K562 (cell line): Measurements from ENCODE around the gene WIF1. TPM values are rescaled to one million over a fixed set of nuclear protein-coding genes. Genes with fewer than 3 reads are reported as not detected.
A peak's percentile ranks its signal among the peaks of the same experiment; 100 is the strongest.

Experiments
- CREBBP ChIP-seq: IDR thresholded peaks from one replicate; pipeline ENCODE4 v1.6.1; 2012; ENCODE audit warnings: low read depth, mild to moderate bottlenecking, control low read depth, inconsistent platforms, low read length
- FOXO4 ChIP-seq: fragments of 450-650 bp; formaldehyde crosslinking; IDR thresholded peaks from 2 replicates; pipeline ENCODE4 v1.4.0; 2020; ENCODE audit warnings: mild to moderate bottlenecking, moderate library complexity
- HMG20B ChIP-seq: fragments of 250-450 bp; sonication (Bioruptor Pico); IDR thresholded peaks from 2 replicates; pipeline ENCODE4 v1.5.0; 2021; ENCODE audit warnings: mild to moderate bottlenecking
- HMGN3 ChIP-seq: IDR thresholded peaks from 2 replicates; pipeline ENCODE4 v1.6.1; 2011; ENCODE audit warnings: borderline replicate concordance, low read depth, mild to moderate bottlenecking, mixed read lengths, low read length; ENCODE audit not compliant: insufficient read length; ENCODE audit errors: extremely low read depth
- NCOA1 ChIP-seq: fragments of 450-650 bp; IDR thresholded peaks from 2 replicates; pipeline ENCODE4 v1.6.1; 2016; ENCODE audit warnings: low read depth
- POLR2A ChIP-seq: fragments of 450-650 bp; conservative IDR thresholded peaks from 2 replicates; pipeline ENCODE4 v1.6.1; 2016
- POU5F1 ChIP-seq: fragments of 150-350 bp; IDR thresholded peaks from 2 replicates; pipeline ENCODE4 v1.6.1; 2014; ENCODE audit warnings: borderline replicate concordance, low read length, low read depth, mild to moderate bottlenecking; ENCODE audit not compliant: partially characterized antibody
- SMARCA4 ChIP-seq: fragments of 450-650 bp; IDR thresholded peaks from 2 replicates; pipeline ENCODE4 v1.6.1; 2016
- ZBTB5 ChIP-seq: fragments of 450-650 bp; IDR thresholded peaks from 2 replicates; pipeline ENCODE4 v1.6.1; 2017; ENCODE audit warnings: antibody characterized with exemption
- ZNF174 ChIP-seq: fragments of 250-450 bp; sonication (Bioruptor Pico); IDR thresholded peaks from 2 replicates; pipeline ENCODE4 v1.4.0; 2020; ENCODE audit warnings: mild to moderate bottlenecking
- ZNF274 ChIP-seq: IDR thresholded peaks from 2 replicates; pipeline ENCODE4 v1.6.1; 2011; ENCODE audit warnings: low read depth, mild to moderate bottlenecking, low read length, moderate library complexity, borderline replicate concordance
- ZNF561 ChIP-seq: fragments of 450-650 bp; formaldehyde crosslinking; conservative IDR thresholded peaks from 2 replicates; pipeline ENCODE4 v1.4.0; 2020; ENCODE audit warnings: mild to moderate bottlenecking, moderate library complexity
- ZNF76 ChIP-seq: fragments of 250-450 bp; sonication (Bioruptor Pico); IDR thresholded peaks from 2 replicates; pipeline ENCODE4 v1.4.0; 2020; ENCODE audit warnings: mild to moderate bottlenecking, moderate library complexity, borderline replicate concordance
- polyA plus RNA-seq, 8 experiments: library from polyadenylated mRNA; depleted of rRNA in 4 of 8; stranded (reverse) in 5 of 8; unstranded in 3 of 8; fragments of >200 nt; fragmentation: Nextera tagmentation in 2 of 8; fragmentation: Illumina TruSeq in 1 of 8; extraction: Ambion mirVana in 2 of 8; extraction: Trizol in 1 of 8; gene quantifications; 2 replicates each; pipeline versions ENCODE4 v1.2.1 to v1.2.3, GENCODE V29; 2011 to 2014; ENCODE audit warnings: inconsistent platforms in 1 of 8, missing spikeins in 1 of 8
- total RNA-seq, 7 experiments: library from RNA; depleted of rRNA in 6 of 7; stranded (reverse); fragments of >200 nt in 6 of 7; fragmentation: Illumina TruSeq in 2 of 7; extraction: Trizol in 2 of 7; gene quantifications; 2 replicates each; pipeline versions ENCODE4 v1.2.1 to v1.2.3, GENCODE V29; 2011 to 2021; ENCODE audit warnings: low replicate concordance in 1 of 7

The WIF1 gene
- total and polyA plus RNA-seq, 9 of the 15 experiments (the other 6 are each of a cell fraction or from before 2014, with no cell fraction given), result not detected

GRCh38 chr12:65169320-65170208 is 48.5 kb upstream of the WIF1 start, which contains the start of gene LEMD3 (continued):
- TF ChIP-seq ZNF274 (no peak), NCOA1 (no peak), ZBTB5 (no peak), CREBBP (no peak), HMG20B (no peak), POU5F1 (no peak), HMGN3 (no peak), ZNF76 (CRISPR knock-in tag) (no peak), ZNF174 (CRISPR knock-in tag) (no peak), FOXO4 (no peak), ZNF561 (CRISPR knock-in tag) (no peak), SMARCA4 (no peak), POLR2A (peak; percentile 93)
